GM18909 (cell line): ENCODE results near the gene FBXW7.

Source experiments
- ATAC-seq: cut with Tn5 transposase; IDR thresholded peaks from one replicate; pipeline ENCODE4 v1.9.1; 2021; ENCODE audit warnings: mild to moderate bottlenecking; ENCODE audit not compliant: unreplicated experiment, poor library complexity

Gene FBXW7

DNA sequence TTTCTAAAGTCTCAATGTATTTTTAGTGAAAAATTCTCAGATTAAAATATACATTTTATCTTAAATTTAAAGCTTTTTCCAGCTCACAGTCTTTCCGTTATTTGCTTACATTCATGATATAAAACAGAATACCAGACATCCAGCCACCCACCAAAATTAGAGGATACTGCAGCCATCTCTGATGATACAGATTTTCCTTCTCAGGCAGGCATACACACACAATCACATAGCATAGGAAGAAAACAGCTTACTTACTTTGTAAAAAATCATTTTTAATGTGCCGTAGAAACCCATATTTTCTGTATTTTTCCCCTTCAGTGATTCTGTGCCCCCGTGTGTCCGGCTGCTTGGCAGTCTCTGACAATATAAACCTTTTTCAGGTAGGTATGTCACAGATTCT, 183.7 kb downstream of the FBXW7 start:
- peak; percentile 10 for ATAC-seq

DNA sequence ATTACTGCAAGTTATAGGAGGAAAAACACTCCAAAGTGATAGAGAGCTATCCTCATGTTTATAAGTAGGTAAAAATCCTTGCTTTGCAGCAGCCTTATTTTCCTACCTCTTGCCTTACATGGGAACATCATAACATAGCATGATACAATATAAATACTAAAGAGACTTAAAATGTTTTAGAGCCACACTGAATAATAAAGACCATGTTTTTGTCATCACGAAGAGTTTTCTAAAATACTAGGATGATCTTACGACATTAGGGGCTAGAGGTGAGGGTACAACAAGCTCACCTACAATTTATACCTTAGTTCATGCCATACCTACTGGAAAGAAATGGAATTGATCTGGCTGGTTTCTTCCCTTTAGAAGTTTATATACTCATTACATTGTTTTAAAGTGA, 184.8 kb downstream of the FBXW7 start:
- no peak for ATAC-seq

DNA sequence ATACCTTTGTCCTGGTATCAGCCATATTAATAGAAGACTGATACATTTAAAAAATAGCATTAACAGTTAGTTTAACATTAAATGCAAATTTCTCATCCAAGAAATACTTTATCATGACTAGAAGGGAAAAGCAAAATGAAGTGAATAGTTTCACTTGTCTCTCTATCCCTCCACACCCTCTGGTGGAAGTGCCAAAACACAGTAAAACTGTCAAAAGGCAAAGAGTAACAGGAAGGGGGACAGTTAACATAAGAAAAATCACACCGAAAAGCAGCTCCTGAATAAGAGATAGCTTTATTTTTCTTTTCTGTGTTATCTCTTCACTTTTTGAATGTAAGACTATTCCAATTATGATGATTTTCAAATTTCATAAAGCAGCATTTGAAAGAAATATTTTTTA, 187.2 kb downstream of the FBXW7 start:
- ATAC-seq = no peak

DNA sequence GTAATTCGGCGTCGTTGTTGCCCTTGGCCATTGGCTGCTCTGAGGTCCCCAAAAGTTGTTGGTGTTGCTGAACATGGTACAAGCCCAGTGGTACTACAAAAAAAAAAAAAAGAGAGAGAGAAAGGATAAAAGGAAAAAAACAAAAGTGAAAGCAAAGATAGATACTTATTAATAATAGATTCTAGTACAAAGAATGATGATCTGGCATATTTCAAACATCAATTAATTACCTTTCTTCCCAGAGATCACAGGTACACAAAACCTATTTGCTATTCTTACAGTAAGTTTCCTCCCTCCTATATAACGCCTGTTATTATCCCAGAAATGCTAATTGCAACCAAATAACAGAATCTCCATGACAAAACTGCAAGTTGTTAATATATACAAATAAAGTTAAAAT, 188.9 kb downstream of the FBXW7 start:
- ATAC-seq = no peak

DNA sequence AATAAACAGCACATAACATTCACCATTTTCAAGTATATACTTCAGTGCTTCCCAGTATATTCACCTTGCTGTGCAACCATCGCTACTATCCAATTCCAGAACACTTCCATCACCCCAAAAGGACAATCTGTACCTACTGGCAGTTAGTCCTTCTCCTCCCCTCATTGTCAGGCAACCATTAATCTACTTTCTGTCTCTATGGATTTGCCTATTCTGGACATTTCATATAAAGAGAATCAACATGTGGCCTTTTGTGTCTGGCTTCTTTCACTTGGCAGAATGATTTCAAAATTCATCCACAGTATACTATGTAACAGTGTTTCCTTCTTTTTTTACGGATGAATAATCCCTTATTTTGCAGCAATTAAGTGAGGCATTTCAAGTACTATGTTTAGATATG, 189.4 kb downstream of the FBXW7 start:
- no peak for ATAC-seq

DNA sequence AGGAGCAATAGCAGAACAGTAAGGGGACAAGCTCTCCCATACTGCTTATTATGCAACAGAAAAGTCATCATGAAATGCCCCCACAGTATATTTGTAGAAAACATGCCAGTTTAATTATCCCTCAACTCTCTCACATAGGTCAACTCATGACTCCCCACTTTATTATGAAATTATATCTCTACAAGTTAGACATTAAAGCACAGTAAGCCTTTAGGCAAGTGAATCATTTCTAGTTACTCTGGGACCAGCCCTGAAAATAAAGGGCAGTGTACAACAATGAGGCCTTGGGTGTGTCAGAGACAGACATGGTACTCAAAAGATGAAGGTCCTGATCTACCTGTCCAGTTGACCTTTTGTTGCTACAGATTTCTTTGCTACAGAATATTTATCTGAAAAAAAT, 191.9 kb downstream of the FBXW7 start:
- ATAC-seq = no peak

DNA sequence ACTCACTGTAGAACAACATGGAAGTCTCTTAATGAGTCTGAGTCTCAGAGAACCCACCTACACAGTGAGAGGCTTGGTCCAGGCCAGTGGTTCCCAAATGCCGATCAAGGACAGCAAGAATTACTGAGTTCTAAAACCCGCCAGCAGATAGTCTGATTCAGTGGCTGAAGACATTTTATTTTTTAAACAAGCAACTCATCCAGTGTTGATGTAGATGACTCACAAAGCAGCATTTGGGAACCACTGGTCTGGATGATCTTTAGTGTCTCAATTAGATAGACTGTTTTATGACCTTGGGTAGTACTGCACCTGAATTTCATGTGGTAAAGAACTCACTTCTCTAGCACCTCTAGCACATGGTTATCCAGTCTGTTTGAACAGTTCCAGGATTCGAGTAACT, 193.6 kb downstream of the FBXW7 start:
- no peak for ATAC-seq

DNA sequence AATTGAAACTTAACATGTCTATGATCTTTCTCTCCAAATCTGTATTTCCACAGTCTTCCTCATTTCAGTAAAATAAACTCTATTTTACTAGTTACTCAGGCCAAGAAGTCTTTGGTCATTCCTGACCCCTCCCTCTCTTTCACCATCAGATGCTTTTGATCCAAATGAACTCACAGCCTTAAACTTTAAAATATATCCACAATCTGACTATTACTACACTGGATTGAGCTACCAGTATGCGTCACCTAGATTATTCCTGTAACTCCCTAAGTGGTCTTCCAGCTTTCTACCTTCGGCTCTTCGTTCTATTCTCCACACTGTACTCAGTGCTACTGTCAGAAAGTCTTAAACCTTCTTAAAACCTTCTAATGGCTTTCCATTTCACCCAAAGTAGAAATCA, 195.1 kb downstream of the FBXW7 start:
- ATAC-seq = no peak

DNA sequence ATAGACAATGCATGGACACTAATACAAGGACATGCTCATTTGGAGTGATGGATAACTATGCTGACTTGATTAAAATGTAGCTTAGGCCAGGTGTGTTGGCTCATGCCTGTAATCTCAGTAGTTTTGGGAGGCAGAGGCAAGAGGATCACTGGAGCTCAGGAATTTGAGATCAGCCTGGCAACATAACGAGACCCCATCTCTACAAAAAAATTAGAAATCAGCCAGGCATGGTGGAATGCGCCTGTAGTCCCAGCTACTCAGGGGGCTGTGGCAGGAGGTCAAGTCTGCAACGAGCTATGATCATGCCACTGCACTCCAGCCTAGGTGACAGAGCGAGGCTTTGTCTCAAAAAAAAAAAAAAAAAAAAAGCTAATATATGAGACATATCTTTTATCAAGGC, 196.3 kb downstream of the FBXW7 start:
- no peak for ATAC-seq

DNA sequence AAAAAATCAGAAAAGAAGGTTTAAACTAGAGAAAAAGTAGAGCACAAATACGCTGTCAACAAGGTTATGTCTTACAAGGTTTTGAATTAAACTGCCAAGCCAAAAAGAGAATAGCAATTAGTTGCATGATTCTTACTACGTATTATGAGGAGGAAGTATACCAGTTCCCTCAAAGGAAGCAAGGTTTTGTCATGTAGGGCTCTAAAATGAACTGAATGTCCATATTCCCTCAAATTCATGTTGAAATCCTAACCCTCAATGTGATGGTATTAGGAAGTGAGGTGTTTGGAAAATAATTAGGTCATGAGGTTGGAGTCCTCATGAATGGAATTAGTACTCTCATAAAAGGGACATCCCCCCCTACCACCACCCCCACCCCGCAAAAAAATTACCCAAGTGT, 201.0 kb downstream of the FBXW7 start:
- ATAC-seq = no peak

DNA sequence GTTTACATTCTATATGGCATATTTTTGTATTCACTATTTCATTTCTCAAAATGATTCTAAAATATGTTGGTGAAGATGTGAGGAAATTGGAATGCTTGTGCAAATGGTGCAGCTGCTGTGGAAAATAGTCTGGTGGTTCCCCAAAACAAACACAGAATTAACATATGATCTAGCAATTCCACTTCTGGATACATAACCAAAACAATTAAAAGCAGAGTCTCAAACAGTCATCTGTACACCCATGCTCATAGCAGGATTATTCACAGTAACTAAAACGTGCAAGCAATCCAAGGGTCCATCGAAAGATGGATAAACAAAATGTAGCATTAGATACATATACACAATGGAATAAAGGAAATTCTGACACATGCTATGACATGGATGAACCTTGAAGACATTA, 204.8 kb downstream of the FBXW7 start:
- ATAC-seq = no peak

DNA sequence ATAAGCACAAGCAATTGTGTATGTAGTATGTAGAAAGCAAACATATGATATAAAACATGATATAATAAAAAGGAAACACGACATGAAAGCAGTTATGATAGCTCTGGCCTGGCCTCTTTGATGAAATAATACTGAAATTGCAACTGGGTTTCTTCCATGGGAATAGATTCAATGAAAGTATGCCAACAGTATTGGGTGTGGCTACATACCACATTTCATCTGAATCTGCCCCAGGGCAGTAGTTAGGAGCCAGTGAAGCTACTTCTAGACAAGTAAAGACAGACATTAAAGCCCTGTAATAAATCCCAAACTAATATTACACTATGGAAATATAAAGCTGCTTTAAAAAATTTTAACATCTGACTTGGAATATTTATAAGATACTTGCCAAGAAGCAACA, 207.3 kb downstream of the FBXW7 start:
- ATAC-seq = no peak

DNA sequence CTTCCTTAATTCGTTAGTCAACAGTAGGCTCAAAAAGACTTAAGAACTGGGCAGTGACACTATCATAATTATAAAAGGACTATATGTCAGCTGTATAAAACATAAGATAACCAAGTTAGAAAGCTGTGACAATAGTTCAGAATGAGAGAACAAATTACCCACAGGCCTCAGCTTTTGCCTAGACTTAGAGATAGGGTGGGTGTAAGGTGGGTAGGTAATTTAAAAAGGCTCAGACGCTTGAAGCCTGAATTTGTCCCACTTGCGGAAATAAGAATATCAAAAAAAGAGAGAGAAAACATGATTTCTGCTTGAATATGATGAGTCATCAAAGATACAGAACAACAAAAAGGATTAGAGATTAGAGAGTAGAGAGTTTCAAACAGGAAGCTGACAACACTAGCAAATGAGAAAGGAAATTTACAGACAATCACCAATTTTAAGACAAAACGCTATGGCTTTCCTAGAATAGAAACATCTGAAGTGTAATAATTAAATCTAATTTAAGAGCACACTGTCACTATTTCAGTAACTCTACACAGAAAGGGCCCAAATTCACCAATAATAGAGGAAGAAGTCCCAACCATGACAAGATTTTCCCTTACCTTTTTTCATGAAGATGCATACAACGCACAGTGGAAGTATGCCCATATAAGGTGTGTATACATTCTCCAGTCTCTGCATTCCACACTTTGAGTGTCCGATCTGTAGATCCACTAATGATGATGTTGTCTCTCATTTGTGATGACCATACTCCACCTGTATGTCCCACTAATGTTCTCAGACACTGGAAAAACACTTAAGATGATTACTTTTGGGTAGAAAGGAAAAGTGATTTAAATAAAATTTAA, 208.1 kb downstream of the FBXW7 start:
- no peak for ATAC-seq

DNA sequence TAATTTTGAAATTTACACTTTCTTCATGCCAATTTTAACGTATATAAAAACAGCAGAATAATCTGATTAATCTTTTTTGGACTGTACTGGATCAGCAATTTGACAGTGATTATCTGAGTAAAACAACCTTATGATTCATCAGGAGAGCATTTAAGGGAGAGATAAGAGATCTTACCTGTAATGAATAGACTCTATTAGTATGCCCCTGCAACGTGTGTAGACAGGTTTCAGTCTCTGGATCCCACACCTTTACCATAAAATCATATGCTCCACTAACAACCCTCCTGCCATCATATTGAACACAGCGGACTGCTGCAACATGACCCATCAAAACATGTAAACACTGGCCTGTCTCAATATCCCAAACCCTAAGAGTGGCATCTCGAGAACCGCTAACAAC, 210.1 kb downstream of the FBXW7 start:
- ATAC-seq = no peak

DNA sequence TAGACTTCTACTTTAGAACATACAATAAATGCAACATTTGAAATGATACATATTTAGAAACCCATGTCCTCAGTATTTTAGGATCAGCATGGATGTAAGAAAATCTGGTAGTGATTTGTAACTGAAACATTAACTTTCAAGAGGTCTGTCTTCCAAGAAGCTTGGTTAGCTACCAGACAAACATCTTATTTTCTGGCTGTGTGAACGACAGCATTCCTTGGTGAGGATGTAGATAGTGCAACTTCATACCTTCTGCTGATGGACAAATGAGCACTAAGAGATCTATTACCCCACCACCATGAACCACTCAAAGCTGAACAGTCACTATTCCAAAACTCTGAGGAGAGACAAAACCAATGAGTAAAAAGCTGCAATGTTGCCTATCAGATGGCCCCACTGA, 212.7 kb downstream of the FBXW7 start:
- ATAC-seq = no peak

DNA sequence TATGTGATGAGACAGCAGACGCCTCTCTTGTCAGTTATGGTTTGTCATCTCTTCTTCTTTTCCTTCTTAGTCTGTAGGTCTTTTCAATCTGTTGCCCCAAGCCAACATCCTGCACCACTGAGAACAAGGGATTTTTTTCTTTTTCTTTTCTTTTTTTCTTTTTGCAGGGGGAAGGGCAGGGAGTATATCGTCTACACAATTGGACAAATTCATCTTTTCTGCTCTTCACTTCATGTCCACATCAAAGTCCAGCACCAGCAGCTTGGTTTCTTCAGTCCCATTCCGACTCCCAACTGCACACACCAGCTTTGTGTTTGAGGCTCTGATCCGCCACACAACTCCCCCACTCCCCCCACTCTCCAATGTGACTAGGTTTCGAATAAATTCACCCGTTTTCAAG, 213.2 kb downstream of the FBXW7 start:
- ATAC-seq = no peak

DNA sequence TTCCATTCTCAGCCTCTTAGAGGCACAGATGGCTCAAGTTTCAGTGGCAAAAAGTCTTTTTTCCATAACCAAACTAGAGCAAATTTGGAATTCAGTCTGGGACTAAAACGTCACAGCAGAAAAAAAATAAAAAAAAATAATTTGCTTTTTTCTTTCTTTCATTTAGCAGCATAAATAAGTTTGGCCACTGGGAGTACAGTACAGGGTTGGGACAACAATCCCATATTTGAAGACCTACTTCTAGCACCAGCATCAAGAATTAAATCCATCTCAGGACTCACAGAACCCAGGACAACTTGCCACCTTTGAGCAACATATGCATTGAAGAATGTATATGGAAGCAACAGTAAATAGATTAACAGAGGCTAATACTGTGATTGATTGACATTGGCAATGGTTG, 214.0 kb downstream of the FBXW7 start:
- ATAC-seq = no peak

DNA sequence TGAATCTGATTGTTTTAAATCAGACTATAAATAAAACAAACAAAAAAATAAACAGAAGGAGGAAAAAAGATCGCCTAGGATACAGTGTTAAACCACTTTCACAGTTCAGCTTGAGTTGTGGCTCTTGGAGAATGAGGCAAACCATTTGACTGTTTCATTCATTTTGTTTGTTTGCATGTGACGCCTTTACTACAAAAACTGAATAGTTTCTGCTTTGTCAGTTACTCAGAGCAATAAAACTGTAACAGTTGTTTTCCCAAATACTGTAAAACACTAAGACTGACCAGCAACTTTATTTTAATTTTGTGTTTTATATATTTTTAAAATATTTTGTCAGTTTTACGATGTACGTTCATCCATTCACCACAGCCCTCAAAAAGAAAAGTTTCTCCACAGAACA, 214.5 kb downstream of the FBXW7 start:
- ATAC-seq = no peak

DNA sequence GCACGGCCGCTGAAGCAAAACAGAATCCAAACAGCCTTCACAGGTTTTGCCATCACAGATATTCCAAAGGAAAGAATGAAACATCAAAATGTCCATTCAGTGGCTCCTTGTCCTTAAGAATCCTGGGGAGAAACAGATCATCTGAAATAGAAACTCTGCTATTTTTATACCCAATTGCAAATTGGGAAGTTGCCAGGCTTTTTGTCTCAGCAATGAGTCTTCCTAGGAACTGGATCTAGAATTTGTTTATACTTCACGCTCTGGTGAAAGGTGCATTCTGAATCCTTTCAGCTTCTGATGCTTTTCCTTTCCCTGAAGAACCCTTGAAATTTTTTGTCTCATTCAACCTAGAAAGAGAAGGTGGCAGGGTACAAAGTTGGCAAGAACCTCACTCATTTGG, 218.9 kb downstream of the FBXW7 start:
- no peak for ATAC-seq

DNA sequence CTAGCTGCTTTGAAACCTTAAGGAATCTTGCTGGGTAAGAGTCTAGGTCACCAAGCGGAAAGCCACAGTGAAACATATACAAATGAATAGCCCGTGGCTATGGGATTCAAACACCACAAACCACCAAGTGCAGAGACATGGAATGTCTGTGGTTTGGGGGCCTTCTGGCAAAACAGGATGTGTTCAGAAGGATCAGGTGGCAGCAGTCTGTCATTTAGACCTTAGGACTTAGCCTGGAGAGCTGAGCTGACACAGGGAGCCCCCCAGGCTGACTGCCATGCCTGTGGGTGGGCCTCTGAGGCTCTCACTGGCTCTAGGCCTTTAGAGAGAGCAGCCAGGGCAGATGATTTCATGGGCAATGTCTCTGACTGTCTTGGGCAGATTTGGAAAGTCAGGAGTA, 225.6 kb downstream of the FBXW7 start:
- peak; percentile 52 for ATAC-seq

DNA sequence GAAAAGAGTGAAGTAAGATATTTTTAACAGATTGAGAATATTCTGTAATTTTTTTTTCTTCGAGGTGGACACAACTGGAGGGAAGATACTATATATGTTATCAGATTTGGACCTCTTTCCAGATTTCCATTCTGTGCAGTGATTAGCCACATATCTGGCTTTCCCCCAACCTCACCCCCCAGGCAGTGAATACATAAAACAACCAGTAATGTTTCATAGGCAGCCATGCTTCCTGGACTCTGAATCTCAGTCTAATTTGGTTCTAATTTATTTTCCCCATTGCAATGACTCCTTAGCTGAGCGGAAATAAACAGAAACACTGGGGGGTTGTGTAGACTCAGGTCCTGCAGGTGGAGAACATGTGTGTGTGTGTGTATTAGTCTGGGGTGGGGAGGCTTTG, 226.5 kb downstream of the FBXW7 start:
- no peak for ATAC-seq

DNA sequence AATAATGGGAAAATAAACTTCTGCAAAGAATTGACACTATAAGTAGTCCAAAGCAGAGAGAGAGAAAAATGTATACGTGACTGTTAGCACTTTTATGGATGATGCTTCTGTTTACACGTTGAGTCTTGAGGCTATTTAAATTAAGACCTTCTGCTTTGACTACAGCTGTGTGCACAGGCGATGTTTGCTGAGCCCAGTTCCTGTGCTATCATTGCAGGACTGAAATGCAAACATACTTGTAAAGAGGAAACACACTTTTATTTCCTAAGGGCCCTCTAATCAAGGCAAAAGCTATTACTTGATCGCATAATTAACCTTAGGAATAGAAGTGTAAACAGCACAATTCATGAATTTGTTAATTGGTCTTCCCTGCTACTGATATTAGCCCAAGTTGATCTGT, 226.9 kb downstream of the FBXW7 start:
- no peak for ATAC-seq

DNA sequence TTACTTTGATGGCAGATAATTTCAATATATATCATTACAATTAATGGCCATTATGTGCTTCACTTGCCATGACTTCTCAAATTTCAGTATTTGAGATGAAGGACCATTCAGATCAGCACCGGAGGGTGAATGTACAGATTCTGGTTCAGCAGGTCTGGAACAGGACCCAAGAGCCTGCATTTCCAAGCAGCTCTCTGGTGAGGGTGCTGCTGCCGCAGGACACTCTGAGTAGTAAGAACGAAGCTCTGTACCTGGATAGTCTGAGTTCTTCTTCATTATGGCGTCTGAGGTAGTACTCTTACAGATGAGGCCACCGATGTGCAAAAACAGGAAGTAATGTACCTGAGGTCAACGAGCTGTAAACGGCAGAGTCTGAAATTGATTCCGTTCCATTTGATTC, 228.2 kb downstream of the FBXW7 start:
- no peak for ATAC-seq
